ENCODE measurements around the gene SNIP1. TPM values are rescaled to one million over a fixed set of nuclear protein-coding genes. Genes with fewer than 3 reads are reported as not detected.
"Not testable (repeated sequence)": the region's sequence is repeated elsewhere in the genome, so short reads cannot be mapped to it uniquely, and the experiment has no call there.

The SNIP1 gene
- total RNA-seq, 3 donors from 2014 or later (not counting 1 experiment from before 2014, with no cell fraction given): 67.2 to 74.8 (median 68.1) TPM

DNA sequence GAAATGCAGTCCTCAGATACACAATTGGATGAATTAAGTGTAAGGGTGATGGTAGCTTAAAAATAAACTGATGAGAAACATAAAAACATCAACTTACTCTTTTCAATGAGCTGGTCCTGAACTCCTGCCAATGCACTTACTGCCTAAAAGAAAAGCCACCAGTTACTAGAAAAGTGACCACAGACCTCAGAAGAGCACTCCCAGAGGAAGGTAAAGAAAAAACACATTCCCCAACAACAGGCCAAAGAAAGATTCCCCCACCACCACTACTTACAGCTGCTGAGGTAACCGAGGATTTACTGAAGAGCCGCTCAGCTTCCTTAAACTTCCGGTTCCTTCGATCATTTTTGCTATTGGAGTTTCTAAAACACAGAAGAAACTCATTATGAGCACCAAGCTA lies 44.9 kb downstream of the SNIP1 start:
- intact Hi-C loops (cut with micrococcal nuclease): no loop called here
- DNase-seq (peak in 1 of 2 donors; percentile 12), ATAC-seq (no peak)
- H3K4me1 Mint-ChIP-seq: peaks cover 30 to 39% of the 10 kb centered on the region in 2 donors
- H3K4me1 ChIP-seq (ENCODE audit: control insufficient read depth, insufficient read depth, low read length): peaks cover 14% of the 10 kb centered on the region
- no peaks in the 10 kb centered on the region for H3K9me3 ChIP-seq (ENCODE audit: control insufficient read depth, insufficient read depth, low read length)
- H3K27me3 Mint-ChIP-seq (ENCODE audit: low read depth in 2 of 2): no peaks in the 10 kb centered on the region
- TF ChIP-seq, protein P1, sequence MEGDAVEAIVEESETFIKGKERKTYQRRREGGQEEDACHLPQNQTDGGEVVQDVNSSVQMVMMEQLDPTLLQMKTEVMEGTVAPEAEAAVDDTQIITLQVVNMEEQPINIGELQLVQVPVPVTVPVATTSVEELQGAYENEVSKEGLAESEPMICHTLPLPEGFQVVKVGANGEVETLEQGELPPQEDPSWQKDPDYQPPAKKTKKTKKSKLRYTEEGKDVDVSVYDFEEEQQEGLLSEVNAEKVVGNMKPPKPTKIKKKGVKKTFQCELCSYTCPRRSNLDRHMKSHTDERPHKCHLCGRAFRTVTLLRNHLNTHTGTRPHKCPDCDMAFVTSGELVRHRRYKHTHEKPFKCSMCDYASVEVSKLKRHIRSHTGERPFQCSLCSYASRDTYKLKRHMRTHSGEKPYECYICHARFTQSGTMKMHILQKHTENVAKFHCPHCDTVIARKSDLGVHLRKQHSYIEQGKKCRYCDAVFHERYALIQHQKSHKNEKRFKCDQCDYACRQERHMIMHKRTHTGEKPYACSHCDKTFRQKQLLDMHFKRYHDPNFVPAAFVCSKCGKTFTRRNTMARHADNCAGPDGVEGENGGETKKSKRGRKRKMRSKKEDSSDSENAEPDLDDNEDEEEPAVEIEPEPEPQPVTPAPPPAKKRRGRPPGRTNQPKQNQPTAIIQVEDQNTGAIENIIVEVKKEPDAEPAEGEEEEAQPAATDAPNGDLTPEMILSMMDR (IDR thresholded peaks at IDR 0.05): no peak
- 87% methylated on average over 4 of the region's 4 CpGs for WGBS (ENCODE audit: insufficient coverage)
- H3K27me3 ChIP-seq (ENCODE audit: control insufficient read depth, insufficient read depth, low read length): no peaks in the 10 kb centered on the region
- peaks cover 45% of the 10 kb centered on the region for H3K36me3 ChIP-seq (ENCODE audit: control insufficient read depth, insufficient read depth, low read length)
- H3K4me3 ChIP-seq (ENCODE audit: low read length): no peak overlapping the region
- H3K27ac ChIP-seq (ENCODE audit: low read length): no peak overlapping the region
- no peak overlapping the region for H3K27ac Mint-ChIP-seq
- H3K36me3 Mint-ChIP-seq: no peaks in the 10 kb centered on the region
- no peaks in the 10 kb centered on the region for H3K9me3 Mint-ChIP-seq
- no peak overlapping the region for H3K4me3 Mint-ChIP-seq

DNA sequence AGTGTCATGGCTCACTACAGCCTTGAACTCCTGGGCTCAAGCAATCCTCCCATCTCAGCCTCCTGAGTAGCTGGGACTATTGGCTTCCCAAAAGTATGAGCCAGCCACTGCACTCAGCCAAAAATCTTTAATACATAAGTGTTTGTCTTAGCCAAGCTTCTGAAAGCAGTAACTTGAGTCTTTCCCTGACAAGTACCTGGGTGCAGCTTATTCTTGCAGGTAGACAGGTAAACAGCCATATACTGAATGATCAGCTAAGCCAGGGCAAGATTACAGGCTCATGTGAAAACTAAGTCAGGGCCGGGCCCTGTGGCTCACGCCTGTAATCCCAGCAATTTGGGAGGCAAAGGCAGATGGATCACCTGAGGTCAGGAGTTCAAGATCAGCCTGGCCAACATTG lies 47.4 kb downstream of the SNIP1 start:
- no peak overlapping the region for H3K4me3 ChIP-seq (ENCODE audit: low read length)
- peaks cover 15 to 20% of the 10 kb centered on the region in 2 donors for H3K4me1 Mint-ChIP-seq
- TF ChIP-seq, protein P1 (IDR thresholded peaks at IDR 0.05): no peak
- no peaks in the 10 kb centered on the region for H3K27me3 Mint-ChIP-seq (ENCODE audit: low read depth in 2 of 2)
- no peaks in the 10 kb centered on the region for H3K4me1 ChIP-seq (ENCODE audit: control insufficient read depth, insufficient read depth, low read length)
- H3K4me3 Mint-ChIP-seq: no peak overlapping the region
- 98% methylated on average over 2 of the region's 2 CpGs for WGBS (ENCODE audit: insufficient coverage)
- no peaks in the 10 kb centered on the region for H3K9me3 ChIP-seq (ENCODE audit: control insufficient read depth, insufficient read depth, low read length)
- no peaks in the 10 kb centered on the region for H3K9me3 Mint-ChIP-seq
- no peak overlapping the region for H3K27ac ChIP-seq (ENCODE audit: low read length)
- no peak overlapping the region for H3K27ac Mint-ChIP-seq
- DNase-seq (no peak), ATAC-seq (no peak)
- no peaks in the 10 kb centered on the region for H3K27me3 ChIP-seq (ENCODE audit: control insufficient read depth, insufficient read depth, low read length)
- H3K36me3 Mint-ChIP-seq: peaks cover 3% of the 10 kb centered on the region
- peaks cover 46% of the 10 kb centered on the region for H3K36me3 ChIP-seq (ENCODE audit: control insufficient read depth, insufficient read depth, low read length)
- intact Hi-C loops (cut with micrococcal nuclease): no loop called here

DNA sequence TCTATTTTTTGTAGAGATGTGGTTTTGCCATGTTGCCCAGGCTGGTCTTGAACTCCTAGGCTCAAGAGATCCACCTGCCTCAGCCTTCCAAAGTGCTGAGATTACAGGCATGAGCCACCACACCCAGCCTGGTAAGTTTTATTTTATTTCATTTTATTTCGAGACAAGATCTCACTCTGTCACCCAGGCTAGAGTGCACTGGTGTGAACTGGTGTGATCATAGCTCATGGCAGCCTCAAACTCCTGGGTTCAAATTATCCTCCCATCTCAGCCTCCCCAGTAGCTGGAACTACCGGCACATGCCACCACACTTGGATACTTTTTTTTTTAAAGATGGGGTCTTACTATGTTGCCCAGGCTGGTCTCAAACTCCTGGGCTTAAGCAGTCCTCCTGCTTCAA lies 51.3 kb downstream of the SNIP1 start:
- DNase-seq; H3K4me3 Mint-ChIP-seq; H3K27me3 Mint-ChIP-seq (ENCODE audit: low read depth in 2 of 2); H3K4me3 ChIP-seq (ENCODE audit: low read length); H3K9me3 Mint-ChIP-seq; H3K27me3 ChIP-seq (ENCODE audit: control insufficient read depth, insufficient read depth, low read length); H3K4me1 ChIP-seq (ENCODE audit: control insufficient read depth, insufficient read depth, low read length); ATAC-seq; H3K27ac ChIP-seq (ENCODE audit: low read length); H3K27ac Mint-ChIP-seq; intact Hi-C loops (cut with micrococcal nuclease); H3K9me3 ChIP-seq (ENCODE audit: control insufficient read depth, insufficient read depth, low read length): not testable (repeated sequence)
- 97% methylated on average over 2 of the region's 2 CpGs for WGBS (ENCODE audit: insufficient coverage)
- Mint-ChIP-seq H3K36me3 (peaks cover 21% of the 10 kb centered on the region), H3K4me1 (peaks cover 0 to 12% of the 10 kb centered on the region in 2 donors)
- peaks cover 60% of the 10 kb centered on the region for H3K36me3 ChIP-seq (ENCODE audit: control insufficient read depth, insufficient read depth, low read length)

- no peak overlapping the region for H3K27ac ChIP-seq (ENCODE audit: low read length)
- Mint-ChIP-seq H3K27ac (no peak overlapping the region), H3K27me3 (ENCODE audit: low read depth in 2 of 2) (no peaks in the 10 kb centered on the region), H3K36me3 (peaks cover 21% of the 10 kb centered on the region), H3K9me3 (no peaks in the 10 kb centered on the region), H3K4me3 (no peak overlapping the region), H3K4me1 (peaks cover 0 to 12% of the 10 kb centered on the region in 2 donors)
- DNase-seq (no peak), ATAC-seq (no peak)
- no peak overlapping the region for H3K4me3 ChIP-seq (ENCODE audit: low read length)
- TF ChIP-seq, protein P1 (IDR thresholded peaks at IDR 0.05): no peak
- no peaks in the 10 kb centered on the region for H3K27me3 ChIP-seq (ENCODE audit: control insufficient read depth, insufficient read depth, low read length)
- H3K36me3 ChIP-seq (ENCODE audit: control insufficient read depth, insufficient read depth, low read length): peaks cover 56% of the 10 kb centered on the region
- H3K9me3 ChIP-seq (ENCODE audit: control insufficient read depth, insufficient read depth, low read length): no peaks in the 10 kb centered on the region
- intact Hi-C loops (cut with micrococcal nuclease): no loop called here
- H3K4me1 ChIP-seq (ENCODE audit: control insufficient read depth, insufficient read depth, low read length): no peaks in the 10 kb centered on the region
These were observed 52.0 kb downstream of the SNIP1 start for GRCh38 chr1:37502104-37502503.

Measured in natural killer cell (primary cell).